DMS53 treated with DMSO at 0.1 percent for 48 hours (cell line): ENCODE measurements around the gene GRK6.
A peak's percentile ranks its signal among the peaks of the same experiment; 100 is the strongest.
"Not testable (repeated sequence)": the region's sequence is repeated elsewhere in the genome, so short reads cannot be mapped to it uniquely, and the experiment has no call there.

ENCODE experiments used
- DNase-seq: peaks from one replicate; lab custom pipeline; 2025; ENCODE audit not compliant: unreplicated experiment; lab: John Stamatoyannopoulos, UW

Gene GRK6

GRCh38 chr5:177397875-177398390 is 28.5 kb upstream of the GRK6 start:
- no peak for DNase-seq

GRCh38 chr5:177399997-177400868 is 26.2 kb upstream of the GRK6 start, which contains the start of gene PFN3:
PFN3 (minus strand) TSS chr5:177400661; CDS start chr5:177400576, 85 bp downstream.
- DNase-seq = no peak

- peak; percentile 93 for DNase-seq
Measured at GRCh38 chr5:177402271-177403043, 24.0 kb upstream of the GRK6 start.

DNA sequence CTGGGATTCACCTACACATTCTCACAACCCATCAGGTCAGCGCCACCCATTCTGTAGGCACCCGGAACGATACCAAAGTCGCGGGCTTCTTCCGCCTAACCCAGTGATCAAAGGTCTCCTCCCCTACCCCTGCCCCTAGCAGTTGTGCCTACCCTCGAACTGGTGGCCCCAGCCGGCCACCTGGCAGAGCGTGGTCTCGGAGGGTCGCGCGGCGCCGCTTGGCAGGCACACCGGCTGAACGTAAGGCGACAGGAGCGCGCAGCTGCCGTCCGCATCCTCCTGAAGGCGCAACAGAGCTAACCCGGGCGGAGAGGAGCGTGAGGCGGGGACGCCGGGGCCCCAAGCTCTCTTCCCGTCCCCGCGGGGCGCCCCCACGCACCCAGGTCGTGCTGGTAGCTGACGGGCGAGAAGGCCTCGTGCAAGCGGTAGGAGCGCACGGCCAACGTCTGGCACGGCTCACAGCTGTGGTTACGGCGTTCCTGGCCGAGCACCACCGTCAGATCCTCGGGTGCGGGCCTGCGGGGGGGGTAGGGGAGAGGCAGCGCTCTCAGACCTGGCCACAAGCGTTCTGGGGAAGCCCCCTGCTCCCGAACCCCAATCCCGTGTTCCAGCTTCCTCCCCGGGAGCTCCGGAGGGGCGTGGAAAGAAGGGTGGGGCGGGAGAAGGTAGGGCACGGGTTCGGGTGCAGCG is 23.2 kb upstream of the GRK6 start:
- peak; percentile 65 for DNase-seq

GRCh38 chr5:177403792-177404640 is 22.5 kb upstream of the GRK6 start:
- DNase-seq = peak; percentile 65

- no peak for DNase-seq
Measured at GRCh38 chr5:177404641-177405179, 21.8 kb upstream of the GRK6 start.

- no peak for DNase-seq
Measured at GRCh38 chr5:177405312-177405711, 21.2 kb upstream of the GRK6 start.

DNA sequence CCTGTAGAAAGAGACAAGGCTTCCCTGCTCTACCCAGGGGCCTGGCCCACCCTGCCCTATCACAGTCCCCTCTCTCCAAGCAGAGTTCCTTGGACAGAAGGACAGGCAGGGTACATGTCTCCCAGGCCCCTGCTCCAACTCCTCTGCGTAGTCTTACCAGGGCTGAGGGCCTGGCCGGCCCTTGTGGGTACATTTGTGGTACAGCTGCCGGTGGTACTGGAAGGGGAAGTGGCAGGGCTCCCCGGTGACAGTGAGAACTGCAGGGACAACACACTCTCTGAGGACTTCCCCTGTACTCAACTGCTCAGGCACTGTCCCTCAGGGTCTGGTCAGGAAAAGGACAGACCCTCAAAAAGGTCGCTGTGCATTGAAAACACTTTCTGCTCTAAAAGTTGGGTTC is 20.7 kb upstream of the GRK6 start:
- no peak for DNase-seq

DNA sequence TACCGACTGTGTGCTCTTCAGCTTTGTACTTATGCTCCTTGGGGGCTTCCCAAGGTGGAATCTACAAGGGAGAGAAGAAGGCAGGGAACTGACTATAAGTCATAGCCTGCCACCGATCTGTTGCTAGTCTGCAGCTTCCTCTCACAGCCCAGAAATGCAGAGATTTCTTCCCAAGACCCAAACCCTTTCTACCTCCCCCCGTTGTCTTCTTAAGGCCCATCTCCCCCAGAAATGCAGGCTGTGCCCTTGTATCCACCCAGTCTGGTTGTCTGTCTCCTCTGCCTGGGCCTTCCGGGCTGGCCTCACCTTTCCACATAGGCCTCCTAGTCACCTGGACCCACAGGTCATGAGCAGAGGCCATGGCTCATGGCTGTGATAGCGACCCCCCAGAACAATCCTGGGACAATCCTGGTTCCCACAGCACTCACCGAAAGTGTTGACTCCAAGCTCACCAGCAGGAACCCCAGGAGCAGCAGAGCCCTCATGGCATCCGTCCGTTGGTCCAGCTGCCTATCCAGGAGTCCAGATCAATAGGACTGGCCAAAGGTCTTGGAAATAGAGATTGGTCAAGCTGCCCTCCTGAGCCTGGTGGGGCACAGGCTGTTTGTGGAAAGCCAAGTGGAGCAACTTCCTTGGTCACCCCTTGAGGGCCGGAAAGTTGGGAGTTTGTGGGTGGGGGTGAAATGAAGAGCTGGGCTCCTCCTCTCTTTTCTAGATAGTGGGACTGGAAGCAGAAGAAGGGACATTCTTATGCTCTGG is 17.3 kb upstream of the GRK6 start, which contains the start of gene F12:
F12 (minus strand) TSS at position 522 of the 759 bp plus-strand sequence; CDS start at position 485, 37 bp downstream.
- DNase-seq = no peak

DNA sequence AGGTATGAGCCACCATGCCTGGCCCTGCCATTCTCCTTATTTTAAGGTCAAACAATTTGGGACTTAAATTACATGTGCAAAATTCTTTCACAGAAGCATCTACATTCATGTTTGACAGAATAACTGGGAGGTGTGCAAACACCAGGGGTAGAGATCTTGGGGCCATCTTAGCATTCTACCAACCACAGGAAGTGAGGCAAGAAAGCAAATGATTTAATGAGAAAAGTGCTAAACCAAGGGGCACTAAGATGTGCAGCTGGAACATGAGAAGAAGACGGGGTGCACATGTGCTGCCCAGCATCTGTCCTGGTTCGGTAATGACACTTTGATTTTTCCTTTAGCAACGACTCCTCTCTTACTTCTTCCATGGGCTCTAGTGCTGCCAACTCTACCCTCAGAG is 15.9 kb upstream of the GRK6 start:
- no peak for DNase-seq

- no peak for DNase-seq
Measured at GRCh38 chr5:177412603-177413233, 13.8 kb upstream of the GRK6 start.

DNA sequence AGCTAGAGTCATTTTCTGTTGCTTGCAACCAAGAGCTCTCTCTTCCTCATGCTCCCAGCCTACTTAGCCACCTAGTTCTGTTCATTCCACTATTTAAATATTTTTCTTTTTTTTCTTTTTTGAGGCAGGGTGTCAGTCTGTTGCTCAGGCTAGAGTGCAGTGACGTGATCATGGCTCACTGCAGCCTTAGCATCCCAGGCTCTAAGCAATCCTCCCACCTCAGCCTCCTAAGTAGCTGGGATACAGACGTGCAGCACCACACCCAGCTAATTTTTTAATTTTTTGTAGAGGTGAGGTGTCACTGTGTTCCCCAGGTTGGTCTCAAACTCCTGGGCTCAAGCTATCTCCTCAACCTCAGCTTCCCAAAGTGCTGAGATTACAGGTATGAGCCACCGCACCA is 12.0 kb upstream of the GRK6 start:
- DNase-seq = no peak

DNA sequence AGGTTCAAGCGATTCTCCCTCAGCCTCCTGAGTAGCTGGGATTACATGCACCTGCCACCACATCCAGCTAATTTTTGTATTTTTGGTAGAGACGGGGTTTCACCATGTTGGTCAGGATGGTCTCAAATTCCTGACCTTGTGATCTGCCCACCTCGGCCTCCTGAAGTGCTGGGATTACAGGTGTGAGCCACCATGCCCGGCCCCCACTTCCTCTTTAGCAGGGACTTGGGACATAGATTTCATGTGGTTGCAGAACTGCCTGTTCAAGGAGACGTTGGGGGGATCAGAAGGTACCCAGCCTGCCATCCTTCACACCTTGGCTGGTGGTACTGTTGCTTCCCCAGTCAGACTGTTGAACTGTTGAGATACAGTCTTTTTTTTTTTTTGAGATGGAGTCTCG is 9.4 kb upstream of the GRK6 start:
- not testable (repeated sequence) for DNase-seq

- no peak for DNase-seq
Measured at GRCh38 chr5:177419046-177419445, 7.4 kb upstream of the GRK6 start.

GRCh38 chr5:177420472-177420871 is 6.0 kb upstream of the GRK6 start:
- not testable (repeated sequence) for DNase-seq

- DNase-seq = no peak
Measured at GRCh38 chr5:177421062-177421798, 5.2 kb upstream of the GRK6 start.

DNA sequence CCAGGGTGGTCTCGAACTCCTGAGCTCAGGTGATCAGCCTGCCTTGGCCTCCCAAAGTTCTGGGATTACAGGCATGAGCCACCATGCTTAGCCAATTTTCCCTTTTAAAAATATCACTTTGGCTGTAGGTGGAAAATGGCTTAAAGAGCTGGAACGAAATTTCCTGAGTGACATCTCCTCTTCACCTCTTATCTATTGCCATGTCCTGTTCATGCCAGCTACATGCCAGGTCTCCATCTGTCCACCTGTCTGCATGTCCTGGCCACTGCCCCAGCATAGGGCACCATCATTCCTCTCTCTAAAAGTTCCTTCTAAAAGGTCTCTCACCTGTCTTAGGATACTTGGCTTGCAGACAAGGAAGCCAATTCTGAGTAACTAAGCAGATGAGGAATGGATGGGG is 2.8 kb upstream of the GRK6 start:
- DNase-seq = no peak

- peak; percentile 58 for DNase-seq
Measured at GRCh38 chr5:177425196-177425800, 1.2 kb upstream of the GRK6 start.
